KG1 (cell line): Measurements from ENCODE around the gene GSE1.

Source experiments
- DNase-seq: peaks from one replicate; lab custom pipeline; 2025; lab: John Stamatoyannopoulos, UW

GSE1 gene

DNA sequence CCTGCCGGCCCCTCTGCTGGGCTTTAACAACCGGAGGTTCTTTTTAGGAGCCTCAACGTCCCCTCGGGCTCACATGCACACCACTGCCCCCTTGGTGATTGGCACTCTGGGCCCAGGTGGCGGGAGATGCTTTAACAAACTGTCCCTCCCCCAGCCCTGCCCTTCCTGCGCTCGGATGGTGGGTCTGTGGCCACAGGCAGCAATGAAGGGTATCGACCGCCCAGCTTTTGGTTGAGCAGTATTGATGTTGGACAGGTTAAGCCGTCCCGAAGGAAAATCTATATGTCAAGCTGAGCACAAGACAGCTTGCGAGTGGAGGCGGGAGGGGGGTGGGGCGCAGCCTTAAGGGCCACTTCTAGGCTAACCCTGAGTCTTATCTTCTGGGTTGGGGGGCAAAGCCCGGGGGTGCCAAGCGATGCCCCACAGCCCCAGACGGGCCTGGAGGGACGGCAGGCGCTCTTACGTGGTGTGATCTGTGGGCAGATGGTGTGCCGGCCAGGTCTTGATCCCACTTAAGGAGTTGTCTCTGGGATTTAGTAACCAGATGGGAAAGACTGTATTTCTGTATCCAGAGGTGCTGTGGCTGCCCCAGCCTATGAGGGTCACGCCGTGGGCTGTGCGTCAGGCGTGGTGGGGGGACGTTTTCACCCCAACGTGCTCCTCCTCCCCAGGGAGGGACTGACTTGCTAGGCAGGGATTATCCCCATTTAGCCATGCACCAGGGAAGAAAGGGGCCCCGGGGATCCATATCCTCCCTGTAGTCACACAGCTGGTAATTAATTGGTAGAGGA, 6.2 kb downstream of the GSE1 start:
- no peak for DNase-seq

GRCh38 chr16:85620374-85620773, 7.3 kb downstream of the GSE1 start:
- no peak for DNase-seq

- no peak for DNase-seq
Observed at GRCh38 chr16:85621698-85622428, 8.7 kb downstream of the GSE1 start.

DNA sequence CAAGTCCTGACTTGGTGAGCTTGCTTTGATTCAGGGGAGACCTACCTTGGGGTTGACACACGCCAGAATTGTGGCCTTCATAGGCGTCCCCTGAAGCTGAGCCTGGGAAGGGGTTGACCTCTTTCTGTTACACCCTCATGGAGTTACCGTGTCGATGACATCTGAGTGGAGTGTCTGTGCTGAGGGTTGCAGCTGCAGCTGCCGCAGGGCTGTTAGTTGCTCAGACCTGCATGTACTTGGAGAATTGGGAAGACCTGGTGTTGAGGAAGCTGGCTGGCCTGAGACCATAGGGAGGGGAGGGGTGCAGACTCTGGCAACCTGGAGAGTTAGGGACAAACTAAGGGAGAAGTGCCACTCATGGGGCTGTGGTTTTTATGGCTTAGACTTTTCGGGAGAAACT, 9.6 kb downstream of the GSE1 start:
- DNase-seq, result no peak

GRCh38 chr16:85623250-85623649, 10.1 kb downstream of the GSE1 start:
- DNase-seq, result no peak

DNA sequence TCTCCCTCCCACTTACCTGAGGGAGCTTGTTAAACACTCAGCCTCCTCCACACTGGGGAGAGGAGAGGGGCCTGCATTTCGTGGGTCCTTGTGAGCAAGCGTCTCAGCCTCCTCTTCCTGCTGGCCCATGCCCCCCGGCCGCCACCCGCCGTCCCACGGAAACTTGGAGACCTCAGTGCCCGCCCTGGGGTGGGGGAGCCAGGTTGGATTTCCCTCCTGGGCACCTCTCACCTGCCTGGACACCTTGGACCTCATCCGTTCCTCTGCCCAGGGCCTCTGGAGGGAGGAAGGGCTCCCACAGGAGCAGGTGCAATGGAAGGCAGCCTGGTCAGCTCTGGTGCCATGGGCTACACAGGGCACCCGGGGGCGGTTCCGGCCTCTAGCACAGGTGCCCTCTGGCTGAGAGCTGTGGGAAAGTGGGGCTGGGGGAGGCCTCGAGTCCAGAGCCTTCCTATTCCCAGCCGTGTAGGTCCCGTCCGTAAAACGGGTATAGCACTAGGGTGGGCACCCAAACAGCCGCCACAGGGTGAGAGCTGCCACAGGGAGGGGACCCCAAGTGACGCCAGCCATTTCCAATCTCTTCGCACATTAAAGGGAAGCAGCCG, 11.0 kb downstream of the GSE1 start:
- DNase-seq, result no peak

- no peak for DNase-seq
Observed at GRCh38 chr16:85624646-85625045, 11.5 kb downstream of the GSE1 start.

DNA sequence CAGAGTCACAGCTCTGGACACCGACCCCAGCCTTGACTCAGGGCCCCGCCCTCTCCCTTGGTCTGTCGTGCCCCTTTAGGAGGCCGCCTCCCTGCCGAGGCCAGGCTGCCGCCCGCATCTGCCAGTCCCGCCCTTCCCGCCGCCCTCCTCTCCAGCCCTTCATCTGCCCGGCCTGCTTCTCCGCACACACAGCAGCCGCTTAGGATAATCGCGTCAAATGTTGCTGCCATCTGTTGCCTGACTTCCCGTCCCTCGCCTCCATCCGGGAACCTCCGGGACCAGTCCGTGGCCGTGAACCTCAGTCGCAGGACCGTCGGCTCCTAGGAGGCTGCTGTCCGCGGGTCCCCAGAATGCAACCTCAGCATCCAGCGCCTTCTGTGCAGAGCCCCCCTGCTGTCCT, 11.9 kb downstream of the GSE1 start:
- DNase-seq, result no peak

GRCh38 chr16:85625485-85626117, 12.5 kb downstream of the GSE1 start:
- DNase-seq, result no peak

GRCh38 chr16:85626191-85626981, 13.3 kb downstream of the GSE1 start:
- DNase-seq, result no peak

DNA sequence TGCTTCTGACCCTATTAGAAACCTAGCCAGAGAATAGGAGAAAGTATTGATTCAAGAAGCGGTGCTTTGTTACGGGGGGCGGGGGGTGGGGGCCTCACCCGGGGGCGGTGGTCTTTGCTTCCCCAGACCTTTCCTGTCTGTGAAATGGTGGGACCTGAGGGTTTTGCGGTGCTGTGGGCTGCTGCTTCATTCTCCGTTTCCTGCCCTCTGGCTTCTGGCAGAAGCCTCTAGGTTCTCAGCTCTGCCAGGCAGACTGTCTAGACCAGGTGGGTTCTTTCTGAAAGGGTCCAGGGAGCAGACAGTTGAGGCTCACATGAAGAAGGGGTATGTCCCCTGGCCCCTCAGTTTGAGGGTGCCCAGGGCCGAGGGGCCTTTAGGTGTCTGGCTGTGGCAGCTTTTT, 14.0 kb downstream of the GSE1 start:
- no peak for DNase-seq

GRCh38 chr16:85627526-85628264, 14.6 kb downstream of the GSE1 start:
- no peak for DNase-seq

DNA sequence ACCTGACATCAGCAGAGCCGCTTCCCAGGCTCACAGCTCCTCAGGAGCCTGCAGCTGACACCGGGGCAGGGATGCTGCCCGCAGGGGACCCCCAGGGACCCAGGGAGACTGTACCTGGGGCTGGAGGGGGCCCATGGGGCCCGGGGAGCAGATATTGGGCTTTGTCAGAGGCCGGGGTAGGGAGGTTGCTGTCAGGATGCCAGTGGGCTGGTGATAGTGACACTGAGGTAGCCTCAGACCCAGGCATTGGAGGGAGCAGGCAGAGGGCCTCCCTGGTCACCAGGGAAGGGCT, 15.1 kb downstream of the GSE1 start:
- no peak for DNase-seq

- no peak for DNase-seq
Observed at GRCh38 chr16:85628645-85629044, 15.5 kb downstream of the GSE1 start.

- DNase-seq, result no peak
Observed at GRCh38 chr16:85629326-85629725, 16.2 kb downstream of the GSE1 start.

DNA sequence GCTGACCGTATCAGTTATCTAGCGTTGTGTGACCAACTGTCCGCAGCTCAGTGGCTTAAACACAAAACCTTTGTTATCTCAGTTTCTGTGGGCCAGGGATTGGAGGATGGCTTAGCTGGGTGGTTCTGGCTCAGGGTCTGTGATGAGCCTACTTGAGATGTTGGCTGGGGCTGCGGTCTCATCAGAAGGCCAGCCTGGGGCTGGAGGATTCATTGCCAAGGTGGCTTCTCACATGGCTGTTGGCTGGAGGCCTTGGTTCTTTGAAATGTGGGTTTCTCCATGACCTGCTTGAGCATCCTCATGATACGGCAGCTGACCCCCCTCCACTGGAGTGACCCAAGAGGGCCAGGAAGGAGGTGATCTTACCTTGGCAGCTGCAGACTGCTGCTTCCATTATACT, 16.7 kb downstream of the GSE1 start:
- no peak for DNase-seq

- no peak for DNase-seq
Observed at GRCh38 chr16:85631230-85631629, 18.1 kb downstream of the GSE1 start.

DNA sequence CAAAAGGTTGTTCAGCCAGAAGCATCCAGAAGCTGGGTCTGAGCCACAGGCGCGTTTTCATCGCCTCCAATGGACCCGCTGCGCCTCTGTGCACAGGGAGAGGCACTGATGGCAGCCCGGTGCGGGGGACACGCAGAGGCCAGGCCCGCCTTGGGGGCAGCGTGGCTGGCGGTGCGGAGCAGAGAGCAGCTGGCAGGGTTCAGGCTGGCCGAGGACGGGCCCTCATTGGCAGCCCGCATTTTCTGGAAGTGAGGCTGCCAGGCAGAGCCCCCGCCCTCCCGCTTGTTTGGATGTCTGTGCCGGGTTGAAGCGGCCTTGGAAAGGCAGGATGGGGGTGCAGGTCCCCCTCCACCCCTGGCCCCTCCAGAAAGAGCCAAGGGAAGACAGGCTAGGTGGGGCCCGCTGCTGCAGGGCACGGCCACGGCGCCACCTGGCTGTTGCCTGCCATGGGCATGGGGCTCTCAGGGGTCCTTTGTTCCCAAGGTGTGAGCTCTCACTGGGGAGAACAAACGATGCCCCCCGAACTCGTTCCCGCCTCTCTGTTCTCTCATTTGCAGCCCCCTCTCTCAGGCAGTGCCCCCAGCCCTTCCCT, 18.8 kb downstream of the GSE1 start:
- no peak for DNase-seq

- no peak for DNase-seq
Observed at GRCh38 chr16:85632709-85633437, 19.8 kb downstream of the GSE1 start.

- no peak for DNase-seq
Observed at GRCh38 chr16:85633438-85633743, 20.3 kb downstream of the GSE1 start.

- no peak for DNase-seq
Observed at GRCh38 chr16:85633888-85634287, 20.8 kb downstream of the GSE1 start.
